ENCODE data around the gene TMEM39A. TPM values are rescaled to one million over a fixed set of nuclear protein-coding genes. Genes with fewer than 3 reads are reported as not detected.

TMEM39A gene
- total RNA-seq: 28.7 and 29.1 TPM in 2 replicates

GRCh38 chr3:119463171-119464169 is at the start of gene TMEM39A:
TMEM39A (minus strand) TSS chr3:119463615; CDS start chr3:119462074, 1,541 bp downstream.

GRCh38 chr3:119498186-119499011 is 35.0 kb upstream of the TMEM39A start, which contains the start of gene TIMMDC1:
TIMMDC1 (plus strand) TSS chr3:119498547; CDS start chr3:119498734, 187 bp downstream.

Other genes starting within 250 kb of the TMEM39A start
- 34.3 and 51.7 TPM in 2 replicates for gene B4GALT4, start 222.7 kb downstream of the TMEM39A start, total RNA-seq
- gene ARHGAP31, start 169.2 kb downstream of the TMEM39A start, total RNA-seq: 1.1 and 2.3 TPM in 2 replicates
- gene POGLUT1, start 5.3 kb upstream of the TMEM39A start, total RNA-seq: 12.2 and 12.6 TPM in 2 replicates
- 57.1 and 57.3 TPM in 2 replicates for gene TIMMDC1, start 34.9 kb upstream of the TMEM39A start, total RNA-seq
- gene CD80, start 96.0 kb upstream of the TMEM39A start, total RNA-seq: not detected in 2 replicates
- 0.46 and 1.2 TPM in 2 replicates for gene ADPRH, start 115.9 kb upstream of the TMEM39A start, total RNA-seq
- not detected in 2 replicates for gene PLA1A, start 134.3 kb upstream of the TMEM39A start, total RNA-seq
- gene POPDC2, start 197.0 kb upstream of the TMEM39A start, total RNA-seq: 0.14 and 0.65 TPM in 2 replicates
- gene COX17, start 213.8 kb upstream of the TMEM39A start, total RNA-seq: 30.5 and 37.3 TPM in 2 replicates
- 0.07 TPM in 1 of 2 replicates, not detected in the other for gene CFAP91, start 239.4 kb upstream of the TMEM39A start, total RNA-seq